ENCODE results near the gene MAP3K15. TPM values are rescaled to one million over a fixed set of nuclear protein-coding genes. Genes with fewer than 3 reads are reported as not detected.

MAP3K15 gene
- total RNA-seq, 1 experiment from 2014 or later, result 3.4 TPM

- intact Hi-C loops (cut with micrococcal nuclease), result no loop called here
- POLR2A ChIA-PET (ENCODE audit: unreplicated experiment), result no interaction called here
- CTCF ChIA-PET, result no interaction called here
These were observed 105.0 kb downstream of the MAP3K15 start for GRCh38 chrX:19410259-19410658.

GRCh38 chrX:19403696-19404095 lies 111.6 kb downstream of the MAP3K15 start:
- H3K9ac ChIP-seq (ENCODE audit: low read length), result no peak overlapping the region
- no peaks in the 10 kb centered on the region for H4K20me1 ChIP-seq (ENCODE audit: low read length)
- POLR2A ChIA-PET (ENCODE audit: unreplicated experiment), result no interaction called here
- no peaks in the 10 kb centered on the region for H3K36me3 ChIP-seq (ENCODE audit: low read depth, low read length)
- TF ChIP-seq EZH2 (IDR thresholded peaks at IDR 0.05; ENCODE audit: low read length, unreplicated experiment) (no peak), EZH2phosphoT487 (IDR thresholded peaks at IDR 0.05; ENCODE audit: borderline replicate concordance, low read length) (no peak), CTCF (conservative IDR thresholded peaks at IDR 0.05; ENCODE audit: low read depth, low read length) (no peak)
- ATAC-seq (no peak), DNase-seq (no peak)
- no peaks in the 10 kb centered on the region for H3K79me2 ChIP-seq (ENCODE audit: low read length)
- CTCF ChIA-PET, result no interaction called here
- no peaks in the 10 kb centered on the region for H3K27me3 ChIP-seq (ENCODE audit: low read length)
- H3F3A ChIP-seq (ENCODE audit: low read length, unreplicated experiment), result no peaks in the 10 kb centered on the region
- H3K4me3 ChIP-seq (ENCODE audit: low read length), result no peak overlapping the region
- H3K9me2 ChIP-seq (replicated peaks; ENCODE audit: low read length), result no peaks in the 10 kb centered on the region
- no peak overlapping the region for H3K4me2 ChIP-seq (ENCODE audit: low read length)
- intact Hi-C loops (cut with micrococcal nuclease), result no loop called here
- H2AFZ ChIP-seq (ENCODE audit: low read length), result no peak overlapping the region
- H3K27ac ChIP-seq (ENCODE audit: low read length), result no peak overlapping the region
- no peaks in the 10 kb centered on the region for H3K4me1 ChIP-seq (ENCODE audit: insufficient read depth, low read length)
- no TSS peak for BruUV-seq (replicated peaks)
- H3K9me3 ChIP-seq (ENCODE audit: low read length), result no peaks in the 10 kb centered on the region

More at GRCh38 chrX:19410259-19410658, 105.0 kb downstream of the MAP3K15 start:
- Histone ChIP-seq H3K9ac (ENCODE audit: low read length) (no peak overlapping the region), H3K27me3 (ENCODE audit: low read length) (no peaks in the 10 kb centered on the region), H3K4me2 (ENCODE audit: low read length) (no peak overlapping the region), H4K20me1 (ENCODE audit: low read length) (no peaks in the 10 kb centered on the region), H2AFZ (ENCODE audit: low read length) (no peak overlapping the region), H3K9me2 (replicated peaks; ENCODE audit: low read length) (no peaks in the 10 kb centered on the region), H3K4me1 (ENCODE audit: insufficient read depth, low read length) (no peaks in the 10 kb centered on the region), H3K4me3 (ENCODE audit: low read length) (no peak overlapping the region), H3F3A (ENCODE audit: low read length, unreplicated experiment) (no peaks in the 10 kb centered on the region), H3K79me2 (ENCODE audit: low read length) (no peaks in the 10 kb centered on the region), H3K27ac (ENCODE audit: low read length) (no peak overlapping the region), H3K9me3 (ENCODE audit: low read length) (no peaks in the 10 kb centered on the region), H3K36me3 (ENCODE audit: low read depth, low read length) (no peaks in the 10 kb centered on the region)
- DNase-seq (no peak), ATAC-seq (no peak)
- no peak for TF ChIP-seq CTCF (conservative IDR thresholded peaks at IDR 0.05; ENCODE audit: low read depth, low read length)
- no peak for TF ChIP-seq EZH2phosphoT487 (IDR thresholded peaks at IDR 0.05; ENCODE audit: borderline replicate concordance, low read length)
- no peak for TF ChIP-seq EZH2 (IDR thresholded peaks at IDR 0.05; ENCODE audit: low read length, unreplicated experiment)
- no TSS peak for BruUV-seq (replicated peaks)

GRCh38 chrX:19392703-19393102 lies 122.6 kb downstream of the MAP3K15 start:
- no peak for TF ChIP-seq EZH2 (IDR thresholded peaks at IDR 0.05; ENCODE audit: low read length, unreplicated experiment)
- no peak for TF ChIP-seq EZH2phosphoT487 (IDR thresholded peaks at IDR 0.05; ENCODE audit: borderline replicate concordance, low read length)
- no peak for TF ChIP-seq CTCF (conservative IDR thresholded peaks at IDR 0.05; ENCODE audit: low read depth, low read length)
- intact Hi-C loops (cut with micrococcal nuclease), result no loop called here
- no TSS peak for BruUV-seq (replicated peaks)

More at GRCh38 chrX:19392703-19393102, 122.6 kb downstream of the MAP3K15 start:
- Histone ChIP-seq H3K9ac (ENCODE audit: low read length) (no peak overlapping the region), H3K36me3 (ENCODE audit: low read depth, low read length) (no peaks in the 10 kb centered on the region), H3F3A (ENCODE audit: low read length, unreplicated experiment) (no peaks in the 10 kb centered on the region), H3K4me2 (ENCODE audit: low read length) (no peak overlapping the region), H3K27me3 (ENCODE audit: low read length) (no peaks in the 10 kb centered on the region), H3K27ac (ENCODE audit: low read length) (no peak overlapping the region), H4K20me1 (ENCODE audit: low read length) (no peaks in the 10 kb centered on the region), H3K4me1 (ENCODE audit: insufficient read depth, low read length) (no peaks in the 10 kb centered on the region), H3K79me2 (ENCODE audit: low read length) (no peaks in the 10 kb centered on the region), H3K9me2 (replicated peaks; ENCODE audit: low read length) (no peaks in the 10 kb centered on the region), H3K4me3 (ENCODE audit: low read length) (no peak overlapping the region), H2AFZ (ENCODE audit: low read length) (no peak overlapping the region), H3K9me3 (ENCODE audit: low read length) (no peaks in the 10 kb centered on the region)
- ChIA-PET CTCF (no interaction called here), POLR2A (ENCODE audit: unreplicated experiment) (no interaction called here)
- no peak for ATAC-seq
- DNase-seq, result no peak
